HepG2 (cell line): Measurements from ENCODE around the gene DTWD2. TPM values are rescaled to one million over a fixed set of nuclear protein-coding genes. Genes with fewer than 3 reads are reported as not detected.

Experiments
- ADNP ChIP-seq: sonication (generic); formaldehyde crosslinking; IDR thresholded peaks from 2 replicates; pipeline ENCODE4 v1.4.0; 2020; ENCODE audit warnings: missing genetic modification reagents
- ASH2L ChIP-seq: fragments of 300-600, 200-600 bp; sonication (generic); IDR thresholded peaks from 2 replicates; pipeline ENCODE4 v1.7.0; 2017; ENCODE audit warnings: low read depth, mild to moderate bottlenecking, moderate library complexity, mixed read lengths, low read length; ENCODE audit not compliant: insufficient read length
- KDM5A ChIP-seq: fragments of 200-600 bp; sonication (generic); IDR thresholded peaks from 2 replicates; pipeline ENCODE4 v1.7.0; 2018; ENCODE audit warnings: antibody characterized with exemption, mild to moderate bottlenecking, low read length, borderline replicate concordance
- KDM5B ChIP-seq: sonication (generic); formaldehyde crosslinking; IDR thresholded peaks from 2 replicates; pipeline ENCODE4 v1.4.0; 2020; ENCODE audit warnings: missing genetic modification reagents, mild to moderate bottlenecking, borderline replicate concordance
- KLF12 ChIP-seq: sonication (generic); formaldehyde crosslinking; IDR thresholded peaks from 2 replicates; pipeline ENCODE4 v1.4.0; 2020; ENCODE audit warnings: missing genetic modification reagents, borderline replicate concordance
- KLF13 ChIP-seq: sonication (generic); formaldehyde crosslinking; IDR thresholded peaks from 2 replicates; pipeline ENCODE4 v1.4.0; 2020; ENCODE audit warnings: mild to moderate bottlenecking, missing genetic modification reagents
- NFKBIZ ChIP-seq: IDR thresholded peaks from 2 replicates; pipeline ENCODE4 v1.6.1; 2018; ENCODE audit warnings: missing genetic modification reagents, missing compliant biosample characterization
- PRMT3 ChIP-seq: sonication (generic); formaldehyde crosslinking; IDR thresholded peaks from 2 replicates; pipeline ENCODE4 v1.8.1; 2022; ENCODE audit warnings: low read depth, mild to moderate bottlenecking, moderate library complexity, missing genetic modification reagents, borderline replicate concordance
- SOX6 ChIP-seq, 2 experiments: fragments of 450-650 bp in 1 of 2; sonication (generic) in 1 of 2; formaldehyde crosslinking in 1 of 2; IDR thresholded peaks; 2 replicates each; pipeline versions ENCODE4 v1.4.0 to v1.6.1; 2017 to 2020; ENCODE audit warnings: antibody characterized with exemption in 1 of 2, mild to moderate bottlenecking in 1 of 2, missing genetic modification reagents in 1 of 2
- SRSF4 ChIP-seq: fragments of 200-400 bp; formaldehyde crosslinking; IDR thresholded peaks from one replicate; pipeline ENCODE4 v1.6.1; 2018; ENCODE audit warnings: mild to moderate bottlenecking, low read depth, low read length, moderate library complexity; ENCODE audit not compliant: poor library complexity, severe bottlenecking
- ZEB1 ChIP-seq: IDR thresholded peaks from 2 replicates; pipeline ENCODE4 v1.6.1; 2012; ENCODE audit warnings: mild to moderate bottlenecking, low read depth, inconsistent platforms; ENCODE audit not compliant: insufficient replicate concordance
- ZFP36L1 ChIP-seq: sonication (generic); formaldehyde crosslinking; IDR thresholded peaks from 2 replicates; pipeline ENCODE4 v1.8.0; 2022; ENCODE audit warnings: mild to moderate bottlenecking, missing genetic modification reagents, moderate library complexity
- ZFP90 ChIP-seq: sonication (generic); formaldehyde crosslinking; IDR thresholded peaks from 2 replicates; pipeline ENCODE4 v1.8.0; 2022; ENCODE audit warnings: missing genetic modification reagents, mild to moderate bottlenecking, inconsistent platforms, borderline replicate concordance
- ZFY ChIP-seq: sonication (generic); formaldehyde crosslinking; IDR thresholded peaks from 2 replicates; pipeline ENCODE4 v1.4.0; 2020; ENCODE audit warnings: missing genetic modification reagents
- ZNF232 ChIP-seq: sonication (generic); formaldehyde crosslinking; IDR thresholded peaks from 2 replicates; pipeline ENCODE4 v1.4.0; 2020; ENCODE audit warnings: missing genetic modification reagents, borderline replicate concordance
- ZNF329 ChIP-seq: sonication (generic); formaldehyde crosslinking; IDR thresholded peaks from 2 replicates; pipeline ENCODE4 v1.9.0; 2021; ENCODE audit warnings: low read depth, mild to moderate bottlenecking, missing genetic modification reagents
- ZNF530 ChIP-seq: sonication (generic); formaldehyde crosslinking; IDR thresholded peaks from 2 replicates; pipeline ENCODE4 v1.5.0; 2020; ENCODE audit warnings: low read depth, mild to moderate bottlenecking, missing genetic modification reagents
- polyA plus RNA-seq, 8 experiments: library from polyadenylated mRNA; depleted of rRNA in 3 of 8; stranded (reverse) in 7 of 8; unstranded in 1 of 8; fragments of >200 nt; fragmentation: Illumina TruSeq in 4 of 8; extraction: Trizol in 4 of 8; gene quantifications; 2 replicates each; pipeline versions ENCODE4 v1.2.1 to v1.2.3, GENCODE V29; 2011 to 2016; ENCODE audit warnings: low read depth in 4 of 8, missing spikeins in 1 of 8, mixed read lengths in 1 of 8; ENCODE audit not compliant: insufficient read depth in 1 of 8
- total RNA-seq, 5 experiments: library from RNA; depleted of rRNA; stranded (reverse); fragments of >200 nt; fragmentation: Illumina TruSeq; extraction: Trizol; gene quantifications; 2 replicates each; pipeline ENCODE4 v1.2.3, GENCODE V29; 2016; ENCODE audit warnings: low read depth in 1 of 5
- TF ChIP-seq, protein P1 (sequence below): sonication (generic); formaldehyde crosslinking; IDR thresholded peaks from 2 replicates; pipeline ENCODE4 v1.8.0; 2022; ENCODE audit warnings: mild to moderate bottlenecking, missing genetic modification reagents, borderline replicate concordance
- TF ChIP-seq, protein P2 (sequence below): sonication (generic); formaldehyde crosslinking; IDR thresholded peaks from 2 replicates; pipeline ENCODE4 v1.4.0; 2020; ENCODE audit warnings: missing genetic modification reagents
- TF ChIP-seq, protein P3 (sequence below): sonication (generic); formaldehyde crosslinking; IDR thresholded peaks from 2 replicates; pipeline ENCODE4 v1.5.0; 2020; ENCODE audit warnings: missing genetic modification reagents
- TF ChIP-seq, protein P4 (sequence below): IDR thresholded peaks from 2 replicates; pipeline ENCODE4 v1.6.1; 2016; ENCODE audit warnings: missing compliant biosample characterization, missing genetic modification reagents, borderline replicate concordance

The DTWD2 gene
- total and polyA plus RNA-seq, 2 of the 13 experiments (the other 11 are each of a cell fraction or from before 2014, with no cell fraction given): 1.6 to 6.0 TPM

DNA sequence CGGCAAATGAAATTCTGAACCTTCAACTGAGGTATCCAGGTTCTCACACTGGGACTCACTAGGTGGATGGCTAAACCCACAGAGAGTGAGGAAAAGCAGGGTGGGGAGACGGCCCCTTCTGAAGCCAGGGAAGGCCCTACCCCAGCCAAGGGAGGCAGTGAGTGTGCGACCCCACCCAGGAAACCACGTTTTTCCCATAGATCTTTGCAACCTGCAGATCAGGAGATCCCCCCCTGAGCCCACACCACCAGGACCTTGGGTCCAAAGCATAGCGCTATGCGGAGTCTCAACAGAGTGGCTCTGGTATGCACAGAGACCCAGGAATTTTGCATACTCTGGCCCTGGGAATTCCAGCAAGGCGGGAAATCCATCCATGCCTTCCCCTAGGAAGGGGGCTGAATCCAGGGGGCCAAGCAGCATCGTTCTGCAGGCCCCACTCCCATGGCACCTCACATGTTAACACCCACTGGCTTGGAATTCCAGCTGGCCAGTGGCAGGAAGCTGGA lies 19.9 kb downstream of the DTWD2 start (continued):
- TF ChIP-seq NFKBIZ (CRISPR knock-in tag) (no peak), ZNF530 (CRISPR knock-in tag) (no peak), ZFY (peak; percentile 59), ZNF232 (CRISPR knock-in tag) (0 out of 2 replicates have a peak, but pooled peaks have one; percentile 19), ZEB1 (no peak), KDM5A (no peak), SRSF4 (no peak), ZFP36L1 (CRISPR knock-in tag) (no peak), KLF12 (0 out of 2 replicates have a peak, but pooled peaks have one; percentile 38), ASH2L (no peak), KDM5B (CRISPR knock-in tag) (peak; percentile 36; the same call in 1 of the 2 replicates), ZFP90 (CRISPR knock-in tag) (0 out of 2 replicates have a peak, but pooled peaks have one; percentile 43), PRMT3 (CRISPR knock-in tag) (no peak), KLF13 (CRISPR knock-in tag) (no peak), ZNF329 (no peak), SOX6 (IDR thresholded peaks at IDR 0.05) (no peak), SOX6 (CRISPR knock-in tag; IDR thresholded peaks at IDR 0.05) (peak; percentile 16; the same call in 1 of the 2 replicates), ADNP (no peak)
- TF ChIP-seq, protein P1, sequence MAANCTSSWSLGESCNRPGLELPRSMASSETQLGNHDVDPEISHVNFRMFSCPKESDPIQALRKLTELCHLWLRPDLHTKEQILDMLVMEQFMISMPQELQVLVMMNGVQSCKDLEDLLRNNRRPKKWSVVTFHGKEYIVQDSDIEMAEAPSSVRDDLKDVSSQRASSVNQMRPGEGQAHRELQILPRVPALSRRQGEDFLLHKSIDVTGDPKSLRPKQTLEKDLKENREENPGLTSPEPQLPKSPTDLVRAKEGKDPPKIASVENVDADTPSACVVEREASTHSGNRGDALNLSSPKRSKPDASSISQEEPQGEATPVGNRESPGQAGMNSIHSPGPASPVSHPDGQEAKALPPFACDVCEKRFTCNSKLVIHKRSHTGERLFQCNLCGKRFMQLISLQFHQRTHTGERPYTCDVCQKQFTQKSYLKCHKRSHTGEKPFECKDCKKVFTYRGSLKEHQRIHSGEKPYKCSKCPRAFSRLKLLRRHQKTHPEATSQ (CRISPR knock-in tag): no peak
- TF ChIP-seq, protein P2, sequence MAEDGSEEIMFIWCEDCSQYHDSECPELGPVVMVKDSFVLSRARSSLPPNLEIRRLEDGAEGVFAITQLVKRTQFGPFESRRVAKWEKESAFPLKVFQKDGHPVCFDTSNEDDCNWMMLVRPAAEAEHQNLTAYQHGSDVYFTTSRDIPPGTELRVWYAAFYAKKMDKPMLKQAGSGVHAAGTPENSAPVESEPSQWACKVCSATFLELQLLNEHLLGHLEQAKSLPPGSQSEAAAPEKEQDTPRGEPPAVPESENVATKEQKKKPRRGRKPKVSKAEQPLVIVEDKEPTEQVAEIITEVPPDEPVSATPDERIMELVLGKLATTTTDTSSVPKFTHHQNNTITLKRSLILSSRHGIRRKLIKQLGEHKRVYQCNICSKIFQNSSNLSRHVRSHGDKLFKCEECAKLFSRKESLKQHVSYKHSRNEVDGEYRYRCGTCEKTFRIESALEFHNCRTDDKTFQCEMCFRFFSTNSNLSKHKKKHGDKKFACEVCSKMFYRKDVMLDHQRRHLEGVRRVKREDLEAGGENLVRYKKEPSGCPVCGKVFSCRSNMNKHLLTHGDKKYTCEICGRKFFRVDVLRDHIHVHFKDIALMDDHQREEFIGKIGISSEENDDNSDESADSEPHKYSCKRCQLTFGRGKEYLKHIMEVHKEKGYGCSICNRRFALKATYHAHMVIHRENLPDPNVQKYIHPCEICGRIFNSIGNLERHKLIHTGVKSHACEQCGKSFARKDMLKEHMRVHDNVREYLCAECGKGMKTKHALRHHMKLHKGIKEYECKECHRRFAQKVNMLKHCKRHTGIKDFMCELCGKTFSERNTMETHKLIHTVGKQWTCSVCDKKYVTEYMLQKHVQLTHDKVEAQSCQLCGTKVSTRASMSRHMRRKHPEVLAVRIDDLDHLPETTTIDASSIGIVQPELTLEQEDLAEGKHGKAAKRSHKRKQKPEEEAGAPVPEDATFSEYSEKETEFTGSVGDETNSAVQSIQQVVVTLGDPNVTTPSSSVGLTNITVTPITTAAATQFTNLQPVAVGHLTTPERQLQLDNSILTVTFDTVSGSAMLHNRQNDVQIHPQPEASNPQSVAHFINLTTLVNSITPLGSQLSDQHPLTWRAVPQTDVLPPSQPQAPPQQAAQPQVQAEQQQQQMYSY (CRISPR knock-in tag): no peak
- TF ChIP-seq, protein P3, sequence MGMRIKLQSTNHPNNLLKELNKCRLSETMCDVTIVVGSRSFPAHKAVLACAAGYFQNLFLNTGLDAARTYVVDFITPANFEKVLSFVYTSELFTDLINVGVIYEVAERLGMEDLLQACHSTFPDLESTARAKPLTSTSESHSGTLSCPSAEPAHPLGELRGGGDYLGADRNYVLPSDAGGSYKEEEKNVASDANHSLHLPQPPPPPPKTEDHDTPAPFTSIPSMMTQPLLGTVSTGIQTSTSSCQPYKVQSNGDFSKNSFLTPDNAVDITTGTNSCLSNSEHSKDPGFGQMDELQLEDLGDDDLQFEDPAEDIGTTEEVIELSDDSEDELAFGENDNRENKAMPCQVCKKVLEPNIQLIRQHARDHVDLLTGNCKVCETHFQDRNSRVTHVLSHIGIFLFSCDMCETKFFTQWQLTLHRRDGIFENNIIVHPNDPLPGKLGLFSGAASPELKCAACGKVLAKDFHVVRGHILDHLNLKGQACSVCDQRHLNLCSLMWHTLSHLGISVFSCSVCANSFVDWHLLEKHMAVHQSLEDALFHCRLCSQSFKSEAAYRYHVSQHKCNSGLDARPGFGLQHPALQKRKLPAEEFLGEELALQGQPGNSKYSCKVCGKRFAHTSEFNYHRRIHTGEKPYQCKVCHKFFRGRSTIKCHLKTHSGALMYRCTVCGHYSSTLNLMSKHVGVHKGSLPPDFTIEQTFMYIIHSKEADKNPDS (CRISPR knock-in tag): no peak
- TF ChIP-seq, protein P4, sequence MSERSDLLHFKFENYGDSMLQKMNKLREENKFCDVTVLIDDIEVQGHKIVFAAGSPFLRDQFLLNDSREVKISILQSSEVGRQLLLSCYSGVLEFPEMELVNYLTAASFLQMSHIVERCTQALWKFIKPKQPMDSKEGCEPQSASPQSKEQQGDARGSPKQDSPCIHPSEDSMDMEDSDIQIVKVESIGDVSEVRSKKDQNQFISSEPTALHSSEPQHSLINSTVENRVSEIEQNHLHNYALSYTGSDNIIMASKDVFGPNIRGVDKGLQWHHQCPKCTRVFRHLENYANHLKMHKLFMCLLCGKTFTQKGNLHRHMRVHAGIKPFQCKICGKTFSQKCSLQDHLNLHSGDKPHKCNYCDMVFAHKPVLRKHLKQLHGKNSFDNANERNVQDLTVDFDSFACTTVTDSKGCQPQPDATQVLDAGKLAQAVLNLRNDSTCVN (CRISPR knock-in tag): no peak
